Stimulated activated CD8-positive, alpha-beta memory T cell treated with anti-CD3 and anti-CD28 coated beads, Interleukin-7, amount 100 ng/mL, for 24 hours (primary cell): ENCODE results near the gene VPS35.
"Not testable (repeated sequence)": the region's sequence is repeated elsewhere in the genome, so short reads cannot be mapped to it uniquely, and the experiment has no call there.

ENCODE experiments used
- DNase-seq: peaks from one replicate; pipeline ENCODE4 v3.0.0-alpha.2; 2020; ENCODE audit warnings: low read depth

Gene VPS35

GRCh38 chr16:46658925-46659324 is 30.1 kb downstream of the VPS35 start:
- no peak for DNase-seq

DNA sequence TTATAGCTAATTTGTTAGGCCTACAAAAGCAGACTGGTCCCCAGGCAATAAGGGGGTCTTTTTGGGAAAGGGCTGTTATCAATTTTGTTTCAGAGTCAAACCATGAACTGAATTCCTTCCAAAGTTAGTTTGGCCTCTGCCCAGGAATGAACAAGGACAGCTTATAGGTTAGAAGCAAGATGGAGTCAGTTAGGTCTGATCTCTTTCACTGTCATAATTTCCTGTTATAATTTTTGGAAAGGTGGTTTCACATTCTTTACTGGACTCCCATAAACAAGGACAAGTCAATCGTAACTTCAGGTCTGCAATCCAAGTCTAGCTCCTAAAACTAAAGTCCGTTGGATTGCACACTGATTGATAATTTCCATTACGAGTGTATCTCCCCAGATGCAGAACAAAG is 37.7 kb downstream of the VPS35 start:
- no peak for DNase-seq

DNA sequence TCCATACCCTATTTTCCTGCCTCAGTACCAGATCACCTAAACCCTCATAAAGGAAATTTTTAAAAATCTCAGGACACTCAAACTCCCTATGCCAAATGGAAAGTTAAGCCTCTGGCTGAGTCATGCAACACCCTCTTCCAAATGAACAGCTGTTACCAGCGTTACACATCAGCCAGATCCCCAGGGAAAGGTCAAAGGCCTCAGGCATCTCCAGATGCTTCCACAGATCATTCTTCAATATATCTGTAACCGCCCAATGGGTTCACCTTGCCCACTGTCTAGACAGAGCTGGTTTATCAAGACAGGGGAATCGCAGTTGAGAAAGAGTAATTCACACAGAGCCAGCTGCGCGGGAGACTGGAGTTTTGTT is 38.7 kb downstream of the VPS35 start:
- no peak for DNase-seq

- DNase-seq = no peak
These were observed 39.3 kb downstream of the VPS35 start for GRCh38 chr16:46649588-46650253.

DNA sequence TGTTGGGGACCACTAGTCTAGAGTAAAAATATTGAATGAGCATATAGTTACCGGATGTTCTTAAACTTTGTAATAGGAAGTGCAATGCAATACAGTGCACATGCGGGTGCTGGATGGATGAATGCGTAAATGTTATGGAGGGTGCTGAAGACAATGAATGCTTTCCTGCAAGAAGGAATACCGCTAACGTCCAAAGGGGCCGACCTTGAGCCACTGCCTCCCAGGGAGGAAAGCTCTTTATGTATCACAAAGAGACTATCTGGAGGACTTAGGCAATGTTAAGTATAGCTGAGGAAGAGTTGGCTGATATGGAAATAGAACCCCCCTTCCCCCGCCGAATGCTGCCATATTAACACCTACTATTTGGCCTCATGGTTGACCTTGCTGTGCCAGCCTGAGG is 40.3 kb downstream of the VPS35 start:
- DNase-seq = no peak

- DNase-seq = no peak
These were observed 49.7 kb downstream of the VPS35 start for GRCh38 chr16:46638947-46639925.

- DNase-seq = no peak
These were observed 55.9 kb downstream of the VPS35 start for GRCh38 chr16:46632778-46633733.

DNA sequence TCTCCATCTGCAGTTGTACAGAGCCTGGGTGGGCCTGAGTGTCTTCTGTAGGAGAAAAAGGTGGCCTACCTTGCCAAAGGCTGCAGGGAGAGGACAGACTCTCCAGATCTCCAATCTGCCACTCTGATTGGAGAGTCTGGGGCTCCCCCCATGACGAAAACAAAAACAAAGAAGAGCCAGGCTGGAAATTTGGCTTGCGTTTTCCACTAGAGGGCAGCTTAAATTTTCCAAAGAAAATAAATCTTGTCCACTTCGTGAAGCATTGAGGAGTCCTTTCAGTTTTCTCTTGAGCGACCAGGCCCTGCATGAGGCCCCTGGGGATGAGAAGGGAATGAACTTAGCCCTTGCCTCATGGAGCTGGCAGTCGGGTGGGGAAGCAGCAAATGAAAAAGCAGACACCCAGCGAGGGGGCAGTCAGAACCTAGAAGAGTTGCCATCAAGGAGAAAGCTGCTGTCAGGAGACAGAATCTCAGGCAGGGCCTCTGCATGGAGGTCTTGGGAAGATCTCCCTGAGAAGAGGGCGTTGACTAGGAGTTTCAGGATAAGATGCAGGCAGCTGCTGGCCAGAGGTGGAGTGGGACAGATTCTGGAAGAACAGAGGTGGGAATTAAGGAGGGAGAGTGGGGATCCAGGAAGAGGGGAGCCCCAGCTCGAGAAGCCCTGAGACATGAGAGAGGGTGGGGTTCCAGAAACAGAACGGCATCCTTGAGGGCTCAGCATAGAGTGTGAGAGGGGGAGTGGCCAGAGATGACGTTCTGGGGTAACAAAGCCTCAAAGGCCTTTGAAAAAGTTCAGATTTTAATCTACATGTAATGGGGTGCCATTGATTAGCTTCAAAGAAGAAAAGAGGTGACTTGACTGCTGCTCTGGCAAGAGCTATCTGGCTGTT is 59.4 kb downstream of the VPS35 start:
- DNase-seq = no peak

- DNase-seq = no peak
These were observed 61.2 kb downstream of the VPS35 start for GRCh38 chr16:46627746-46628145.

DNA sequence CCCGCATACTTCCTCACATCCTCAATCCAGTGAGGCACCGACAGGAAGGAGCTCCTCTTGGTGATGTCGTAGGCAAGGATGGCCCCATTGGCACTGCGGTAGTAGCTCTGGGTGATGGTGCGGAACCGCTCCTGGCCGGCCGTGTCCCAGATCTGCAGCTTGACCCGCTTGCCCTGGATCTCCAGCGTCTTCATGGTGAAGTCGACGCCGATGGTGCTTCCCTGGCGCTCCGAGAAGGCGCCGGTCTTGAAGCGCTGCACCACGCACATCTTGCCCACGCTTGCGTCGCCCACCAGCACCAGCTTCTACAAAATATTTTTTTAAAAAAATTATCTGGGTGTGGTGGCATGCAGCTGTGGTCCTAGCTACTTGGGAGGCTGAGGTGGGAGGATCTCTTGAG is 62.3 kb downstream of the VPS35 start:
- DNase-seq = not testable (repeated sequence)

GRCh38 chr16:46624862-46625261 is 64.1 kb downstream of the VPS35 start:
- DNase-seq = not testable (repeated sequence)

DNA sequence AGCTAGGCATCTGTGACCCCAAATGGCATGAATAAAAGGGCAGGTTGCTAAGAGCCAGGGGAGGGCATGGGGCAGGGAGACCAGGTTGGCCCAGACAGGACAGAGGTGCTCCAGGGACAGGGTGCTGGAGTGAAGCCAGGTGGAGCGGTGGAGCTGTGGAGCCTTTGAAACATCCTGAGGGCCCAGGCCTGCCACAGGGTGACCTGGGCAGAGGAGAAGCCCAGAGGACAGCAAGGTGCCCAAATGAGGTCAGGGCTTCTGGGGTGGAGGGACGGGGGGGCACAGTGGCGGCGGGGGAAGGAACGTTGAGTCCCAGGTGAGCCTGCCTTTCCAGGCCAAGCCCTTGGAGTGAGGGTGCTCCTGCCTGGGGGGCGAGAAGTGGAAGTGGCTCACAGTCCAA is 65.3 kb downstream of the VPS35 start:
- DNase-seq = not testable (repeated sequence)

DNA sequence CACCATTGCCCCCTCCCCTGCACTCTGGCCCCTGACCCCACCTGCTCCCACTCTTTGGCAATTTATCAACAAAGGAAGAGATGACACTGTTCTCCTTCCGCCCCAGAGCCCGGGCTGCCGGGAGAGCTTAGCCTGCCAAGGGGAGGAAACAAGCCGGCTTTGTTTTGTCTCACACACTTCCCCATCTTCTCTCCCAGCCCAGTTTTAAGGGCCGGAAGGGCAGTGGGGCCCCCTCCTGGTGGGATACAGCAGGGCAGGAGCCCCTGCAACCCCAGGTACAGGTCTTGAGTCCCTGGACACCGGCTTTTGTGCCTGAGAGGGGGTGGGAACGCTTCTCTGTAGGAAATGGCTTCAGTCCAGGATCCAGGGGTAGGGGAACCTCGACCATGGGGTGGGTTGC is 65.7 kb downstream of the VPS35 start:
- not testable (repeated sequence) for DNase-seq

DNA sequence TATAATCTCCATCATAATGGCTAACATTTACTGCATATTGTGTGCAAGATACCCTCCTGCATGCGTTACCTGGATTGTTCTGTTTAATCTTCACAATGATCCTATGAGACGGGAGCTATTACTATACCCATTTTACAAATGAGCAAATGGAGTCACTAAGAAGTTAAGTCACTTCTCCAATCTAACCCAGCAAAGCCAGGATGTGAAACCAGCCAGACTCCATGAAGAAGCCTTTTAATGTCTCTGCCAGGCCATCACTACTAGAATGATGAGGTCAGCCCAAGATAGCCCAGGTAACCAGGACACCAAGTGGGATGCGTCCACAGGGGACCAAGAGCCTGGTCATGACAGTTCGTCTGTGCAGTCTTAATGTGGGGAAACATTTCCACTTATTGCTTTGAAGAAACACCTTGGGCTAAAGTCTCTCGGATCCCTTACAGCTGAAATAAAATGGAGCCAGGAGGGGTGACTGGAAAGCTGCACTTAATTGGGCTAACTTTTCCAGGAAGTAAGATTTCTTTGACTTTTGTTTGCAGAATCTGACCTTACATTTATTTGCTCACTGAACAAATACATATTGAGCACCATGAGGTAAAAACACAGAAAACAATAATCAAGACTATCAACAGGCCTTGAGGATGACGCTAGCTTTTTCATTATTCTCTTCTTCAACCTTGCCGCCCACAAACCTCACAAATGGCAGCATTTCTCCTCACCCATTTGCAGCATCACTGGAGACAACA is 66.9 kb downstream of the VPS35 start:
- no peak for DNase-seq

GRCh38 chr16:46621006-46621933 is 67.7 kb downstream of the VPS35 start, which contains the start of gene SHCBP1:
TSS of gene SHCBP1 (minus strand) at chr16:46621379. CDS start at chr16:46621359, 20 bp downstream.
- DNase-seq = peak; percentile 50

- DNase-seq = no peak
These were observed 68.5 kb downstream of the VPS35 start for GRCh38 chr16:46620266-46621005.

GRCh38 chr16:46618516-46618915 is 70.5 kb downstream of the VPS35 start:
- DNase-seq = no peak

DNA sequence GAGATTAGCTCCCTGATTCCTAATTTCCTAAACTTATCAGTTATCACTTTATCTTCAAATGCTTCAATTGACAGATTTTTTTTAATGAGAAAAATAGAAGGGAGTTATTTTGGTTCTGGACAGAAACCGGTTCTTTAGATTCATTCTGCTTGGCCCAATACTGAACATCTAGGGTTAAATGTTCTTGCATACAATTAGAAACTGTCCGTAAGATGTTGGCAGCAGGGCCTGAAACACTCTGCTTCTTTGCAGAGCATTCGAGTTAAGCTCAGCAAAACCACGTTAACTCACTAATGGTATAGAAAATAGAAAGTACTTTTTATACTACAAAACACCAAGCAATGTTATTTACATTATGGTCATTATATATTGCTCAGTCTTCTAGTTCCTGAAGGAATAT is 75.0 kb downstream of the VPS35 start:
- no peak for DNase-seq
